TTC549 (cell line): Measurements from ENCODE around the gene PAXIP1.

ENCODE experiments used
- FAIRE-seq: peaks from 2 replicates; lab custom pipeline; 2012; peaks lifted over from hg19 to GRCh38; lab: Jason Lieb, UNC

PAXIP1 gene

DNA sequence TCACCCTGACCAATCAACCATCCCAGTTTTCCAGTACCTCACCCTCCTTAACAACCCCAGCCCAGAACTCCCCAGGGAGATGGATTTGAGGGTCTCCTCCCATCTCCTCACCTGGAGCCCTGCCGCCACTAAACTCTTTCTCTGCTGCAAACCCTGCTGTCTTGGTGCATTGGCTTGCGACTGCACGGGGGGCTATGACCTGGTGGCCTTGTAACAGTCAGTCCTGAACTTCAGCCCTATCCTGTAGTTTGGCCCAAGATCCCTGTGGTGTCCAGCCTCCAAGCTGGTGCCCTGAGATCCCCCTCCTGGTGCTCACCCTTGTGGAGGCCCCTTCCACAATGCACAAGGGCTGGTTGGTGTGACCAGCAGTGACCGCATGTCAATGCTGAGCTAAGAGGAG lies 91.9 kb downstream of the PAXIP1 start:
- FAIRE-seq, result no peak

DNA sequence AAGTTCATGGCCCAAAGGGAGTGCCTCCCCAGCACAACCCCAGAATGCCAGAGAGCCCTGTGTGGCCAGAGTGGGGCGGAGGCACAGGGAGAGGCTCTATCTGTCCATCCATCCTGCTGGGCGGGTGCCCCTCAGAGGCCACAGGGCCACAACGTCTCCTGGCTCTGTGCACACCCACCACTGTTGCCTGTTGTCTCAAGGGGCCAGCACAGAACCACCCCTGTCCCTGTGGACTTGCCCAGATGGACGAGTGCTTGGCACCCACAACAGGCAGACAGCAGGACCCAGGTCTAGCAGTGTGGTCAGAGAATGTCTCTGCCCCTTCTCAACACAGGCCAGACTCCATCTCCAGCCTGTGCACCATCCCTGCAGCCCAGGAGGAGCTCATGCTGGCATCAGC lies 92.8 kb downstream of the PAXIP1 start:
- FAIRE-seq, result no peak

DNA sequence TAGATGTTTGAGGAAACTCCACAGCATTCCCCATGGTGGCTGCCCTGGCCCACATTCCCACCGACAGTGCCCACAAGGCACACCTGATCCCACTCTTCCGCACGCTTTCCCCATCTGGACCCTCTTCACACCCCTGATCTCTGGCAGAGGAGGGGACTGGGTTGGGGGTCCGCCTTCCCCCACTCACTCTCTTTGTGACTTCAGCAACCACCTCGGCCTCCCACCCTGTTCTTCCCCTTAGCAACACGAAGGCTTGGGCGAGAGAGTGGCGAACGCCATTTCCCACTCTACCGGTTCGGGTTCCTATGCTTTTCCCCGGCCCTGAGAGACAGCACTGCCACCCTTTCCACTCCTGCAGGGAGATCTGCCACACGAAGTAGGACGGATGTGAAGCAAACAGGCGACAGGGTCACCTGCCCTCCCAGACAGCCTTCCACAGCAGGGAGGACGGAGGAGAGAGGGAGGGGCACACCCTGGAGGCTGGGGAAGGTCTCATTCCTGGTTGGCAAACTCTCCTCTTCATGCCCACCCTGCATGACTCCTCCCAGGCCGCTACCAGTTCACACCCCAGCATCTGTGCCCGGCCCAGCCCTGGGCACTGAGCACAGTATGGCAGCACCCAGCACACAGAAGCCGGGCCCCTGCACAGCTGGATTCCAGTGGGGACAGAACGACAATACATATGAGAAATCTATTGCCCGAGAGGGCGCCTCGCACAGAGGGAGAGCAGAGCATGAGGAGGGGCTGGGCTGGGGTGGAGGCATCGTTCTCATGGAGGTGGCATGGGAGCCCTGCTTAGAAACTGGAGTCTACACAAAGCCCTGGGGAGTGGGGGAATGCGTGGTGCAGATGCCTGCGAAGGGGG lies 93.5 kb downstream of the PAXIP1 start:
- FAIRE-seq, result no peak

DNA sequence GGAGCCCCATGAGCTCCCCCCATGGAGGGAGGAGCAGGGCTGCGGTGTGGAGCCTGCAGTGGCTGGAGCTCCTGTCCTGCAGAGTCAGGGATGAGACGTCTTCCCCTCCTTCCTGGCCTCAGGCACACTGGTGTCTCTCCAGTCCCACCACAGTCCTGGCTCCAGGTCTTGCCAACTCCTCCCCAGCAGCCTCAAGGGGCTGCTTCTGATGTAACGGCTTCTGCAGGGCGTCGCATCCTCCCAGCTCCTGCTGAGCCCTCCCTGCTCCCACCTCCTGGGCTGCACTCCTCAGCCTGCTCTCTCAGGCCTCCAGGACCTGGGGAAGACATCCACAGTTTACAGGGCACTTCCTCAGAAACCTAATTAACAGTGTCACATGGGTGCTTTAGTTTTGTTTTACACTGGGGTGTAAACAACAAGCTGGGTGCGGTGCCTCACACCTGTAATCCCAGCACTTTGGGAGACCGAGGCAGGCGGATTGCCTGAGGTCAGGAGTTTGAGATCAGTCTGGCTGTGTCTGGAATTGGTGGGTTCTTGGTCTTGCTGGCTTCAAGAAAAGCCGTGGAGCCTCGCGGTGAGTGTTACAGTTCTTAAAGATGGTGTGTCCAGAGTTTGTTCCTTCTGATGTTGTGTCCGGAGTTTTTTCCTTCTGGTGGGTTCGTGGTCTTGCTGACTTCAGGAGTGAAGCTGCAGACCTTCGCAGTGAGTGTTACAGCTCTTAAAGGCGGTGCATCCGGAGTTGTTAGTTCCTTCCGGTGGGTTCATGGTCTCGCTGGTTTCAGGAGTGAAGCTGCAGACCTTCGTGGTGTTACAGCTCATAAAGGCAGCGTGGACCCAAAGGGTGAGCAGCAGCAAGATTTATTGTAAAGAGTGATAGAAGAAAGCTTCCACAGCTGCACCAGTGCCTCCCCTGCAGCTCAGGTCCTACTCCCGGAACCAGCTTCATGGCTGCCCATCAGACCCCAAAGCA lies 95.0 kb downstream of the PAXIP1 start:
- no peak for FAIRE-seq

DNA sequence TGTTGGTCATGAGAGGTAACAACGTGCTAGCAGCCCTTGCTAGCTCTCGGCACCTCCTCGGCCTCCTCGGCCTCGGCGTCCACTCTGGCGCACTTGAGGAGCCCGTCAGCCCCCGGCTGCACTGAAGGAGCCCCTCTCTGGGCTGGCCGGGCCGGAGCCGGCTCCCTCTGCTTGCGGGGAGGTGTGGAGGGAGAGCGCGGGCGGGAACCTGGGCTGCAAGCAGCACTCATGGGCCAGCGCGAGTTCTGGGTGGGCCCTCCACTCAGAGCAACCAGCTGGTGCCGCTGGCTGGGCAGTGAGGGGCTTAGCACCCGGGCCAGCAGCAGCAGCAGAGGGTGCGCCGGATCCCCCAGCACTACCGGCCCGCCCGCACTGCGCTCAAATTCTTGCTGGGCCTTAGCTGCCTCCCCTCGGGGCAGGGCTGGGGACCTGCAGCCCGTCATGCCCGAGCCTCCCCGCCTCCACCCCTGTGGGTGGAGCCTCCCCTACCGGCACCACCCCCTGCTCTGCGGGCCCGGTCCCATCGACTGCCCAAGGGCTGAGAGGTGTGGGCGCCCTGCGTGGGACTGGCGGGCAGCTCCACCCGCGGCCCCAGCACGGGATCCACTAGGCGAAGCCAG lies 96.1 kb downstream of the PAXIP1 start:
- no peak for FAIRE-seq

DNA sequence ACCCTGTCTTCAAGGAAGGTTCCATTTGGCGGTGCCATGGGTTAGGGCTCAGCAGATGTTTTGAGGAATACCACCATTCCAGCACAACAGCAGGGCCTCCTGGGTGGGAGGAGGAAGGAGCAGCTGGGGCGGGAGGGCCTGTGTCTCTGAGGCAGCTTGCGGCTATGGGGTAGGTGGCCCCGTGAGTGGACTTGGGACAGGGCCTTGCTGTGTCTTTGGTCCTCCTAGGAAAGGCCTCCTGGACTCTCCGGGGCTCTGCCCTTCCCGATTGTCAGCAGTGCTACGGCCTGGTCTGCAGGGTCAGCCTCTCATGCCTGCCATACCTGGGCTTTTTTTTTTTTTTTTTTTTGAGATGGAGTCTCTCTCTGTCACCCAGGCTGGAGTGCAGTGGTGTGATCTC lies 96.7 kb downstream of the PAXIP1 start:
- FAIRE-seq, result no peak

DNA sequence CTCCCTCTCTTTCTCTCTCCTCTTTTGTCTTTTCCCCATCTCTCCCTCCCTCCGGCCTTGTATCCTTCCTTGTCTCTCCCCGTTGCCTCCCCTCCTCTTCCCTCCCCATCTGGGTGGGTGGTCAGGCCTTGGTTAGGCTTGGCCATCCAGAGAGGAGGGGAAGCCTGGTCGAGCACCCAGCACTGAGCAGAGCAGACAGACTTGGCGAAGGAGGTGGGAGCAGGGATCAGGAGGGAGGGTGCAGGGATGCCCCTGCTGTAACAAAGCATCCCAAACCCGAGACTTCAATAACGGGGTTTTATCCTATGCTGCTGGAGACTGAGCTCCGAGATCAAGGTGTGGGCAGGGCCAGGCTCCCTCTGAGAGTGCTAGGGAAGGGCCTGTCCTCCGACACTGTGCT lies 97.3 kb downstream of the PAXIP1 start:
- FAIRE-seq, result no peak

DNA sequence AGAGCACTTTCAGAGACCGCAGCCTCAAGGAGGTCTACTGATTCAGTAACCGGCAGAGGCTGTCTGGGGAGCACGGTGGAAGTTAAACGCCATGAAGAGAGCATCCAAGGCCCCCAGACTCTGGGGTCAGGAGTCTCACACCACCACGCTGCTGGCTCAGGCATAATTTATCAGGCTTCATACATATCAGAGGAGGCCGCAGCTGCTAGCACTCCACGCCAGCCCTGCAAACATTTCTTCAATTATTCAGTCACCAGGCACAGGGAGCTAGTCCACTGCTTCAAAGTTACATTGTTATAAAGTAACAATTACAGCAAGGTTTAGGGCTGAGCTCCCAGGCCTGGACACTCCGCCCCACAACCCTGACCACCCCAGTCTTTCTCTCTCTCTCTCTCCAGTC lies 97.8 kb downstream of the PAXIP1 start:
- FAIRE-seq, result no peak

DNA sequence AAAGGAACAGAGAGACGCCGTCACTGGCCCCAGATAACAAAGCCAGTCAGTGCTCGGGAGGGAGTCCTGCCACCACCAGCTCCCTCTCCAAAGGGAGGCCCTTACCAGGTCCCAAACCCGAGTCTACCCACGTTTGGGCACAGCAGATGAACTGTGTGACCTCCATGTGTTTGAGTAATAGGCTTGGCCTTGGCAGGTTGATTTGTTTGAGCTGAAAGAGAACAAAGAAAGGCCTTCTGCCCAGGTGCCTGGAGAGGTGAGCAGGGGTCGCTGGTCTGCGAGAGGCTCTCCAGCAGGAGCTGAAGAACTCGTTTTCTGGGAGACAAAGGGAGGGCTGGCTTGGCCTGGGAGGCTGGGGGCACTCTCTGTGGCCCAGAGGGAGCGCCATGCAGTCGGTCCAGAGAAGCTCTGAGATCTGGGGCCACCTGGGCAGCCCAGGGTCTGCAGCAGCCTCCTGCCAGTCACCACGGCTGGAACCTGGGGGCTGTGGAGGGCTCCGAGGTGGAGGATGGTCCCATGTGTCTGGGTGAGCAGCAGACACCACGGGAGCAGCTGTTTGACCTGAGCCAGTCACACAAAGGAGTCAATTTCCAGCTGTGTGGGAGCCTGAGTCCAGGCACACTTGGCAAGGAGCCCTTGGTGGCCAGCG lies 99.7 kb downstream of the PAXIP1 start:
- FAIRE-seq, result no peak

DNA sequence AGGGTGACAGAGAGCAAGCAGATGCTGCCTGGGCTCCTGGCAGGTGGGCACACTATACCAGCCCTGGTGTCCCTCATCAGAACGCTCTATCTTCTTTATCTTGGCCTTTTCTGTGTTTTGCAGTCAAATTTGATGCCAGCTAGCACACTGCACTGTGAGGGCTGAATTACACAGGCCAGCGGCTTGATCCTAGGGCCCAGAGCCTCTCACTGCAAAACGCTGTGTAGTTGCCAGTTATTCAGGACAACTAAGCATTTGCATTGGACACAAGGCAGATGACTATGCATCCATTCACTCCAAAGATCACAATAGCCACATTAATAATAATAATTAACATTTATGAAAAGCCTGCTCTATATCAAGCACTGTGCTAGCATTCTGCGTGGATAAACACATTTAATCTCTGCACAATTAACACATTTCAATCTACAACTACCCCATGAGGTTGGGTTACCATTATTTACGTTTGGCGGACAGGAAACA lies 100.3 kb downstream of the PAXIP1 start:
- FAIRE-seq, result no peak

DNA sequence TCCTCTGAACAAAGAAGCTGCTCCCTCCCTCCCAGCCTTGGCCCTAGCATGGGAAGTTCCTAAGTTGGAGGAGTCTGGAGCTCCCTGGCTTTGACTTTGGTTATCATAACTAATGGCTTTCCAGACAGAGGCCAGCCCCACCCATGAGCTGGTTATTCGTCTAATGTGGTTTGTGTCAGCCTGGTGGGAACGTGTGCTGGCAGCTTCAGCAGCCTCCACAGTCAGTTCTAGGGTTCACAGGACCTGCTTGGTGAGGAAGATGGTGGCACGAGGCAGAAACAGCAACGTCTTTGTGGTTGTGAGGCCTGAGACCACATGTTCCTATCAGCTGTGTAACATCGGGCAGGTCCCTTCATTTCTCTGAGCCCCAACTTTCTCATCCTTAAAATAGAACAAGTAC lies 103.1 kb downstream of the PAXIP1 start:
- FAIRE-seq, result no peak

DNA sequence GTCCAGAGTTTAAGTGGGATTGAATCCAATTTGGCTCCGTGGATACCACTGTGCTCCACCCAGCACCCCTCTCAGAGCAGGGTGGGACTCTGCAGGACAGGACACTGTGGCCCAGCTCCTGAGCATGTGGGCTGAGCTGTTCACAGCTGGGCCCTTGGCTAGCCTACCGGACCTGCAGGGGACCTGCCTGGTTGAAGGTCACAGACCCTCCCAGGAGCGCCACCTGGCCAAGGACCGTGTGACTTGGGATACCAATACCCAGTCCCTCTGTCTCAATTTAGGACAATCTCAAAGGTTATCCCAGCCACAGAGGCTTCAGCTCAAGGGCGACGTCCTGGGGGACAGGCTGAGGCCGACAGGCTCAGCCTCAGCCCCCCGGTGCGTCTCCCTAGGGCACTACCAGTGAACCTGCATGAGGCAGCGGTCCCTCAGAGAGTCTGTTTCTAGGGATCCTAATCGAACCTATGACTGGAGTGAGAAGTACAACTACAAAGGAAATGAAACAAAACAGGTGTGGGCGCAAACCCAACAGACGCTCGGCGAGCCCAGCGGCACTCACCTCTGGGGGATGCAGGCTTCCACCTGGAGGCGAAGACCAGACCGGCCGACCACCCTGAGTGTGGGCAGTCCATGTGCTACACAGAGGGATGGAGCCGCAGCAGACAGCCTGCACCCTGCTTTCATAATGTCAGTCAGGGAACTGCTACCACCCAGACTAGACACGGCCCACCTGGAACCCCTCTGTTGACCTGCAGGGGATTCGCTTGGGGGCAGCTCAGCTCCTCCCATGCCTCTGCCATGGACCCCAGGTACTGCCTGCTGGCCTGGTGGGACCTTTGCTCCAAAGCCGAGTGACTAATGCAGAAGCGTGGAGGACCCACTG lies 103.7 kb downstream of the PAXIP1 start:
- no peak for FAIRE-seq

DNA sequence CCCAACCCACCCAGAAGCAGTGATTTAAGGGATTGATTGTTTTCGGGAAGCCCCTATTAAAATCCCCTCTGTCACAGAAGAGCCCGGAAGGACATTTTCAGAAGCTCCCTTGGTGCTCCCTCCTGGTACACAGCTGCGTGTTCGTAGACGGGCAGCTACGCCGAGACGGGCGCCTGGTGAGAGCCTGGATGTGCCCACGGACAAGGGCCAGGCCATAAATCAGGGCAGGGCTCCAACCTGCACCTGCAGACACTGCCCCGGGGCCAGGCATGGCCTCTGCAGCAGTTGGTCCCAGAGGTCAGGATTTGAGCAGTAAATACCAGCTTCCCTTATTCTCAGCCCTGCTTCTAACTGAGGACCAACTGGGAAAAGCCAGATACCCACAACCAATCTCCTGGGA lies 106.8 kb downstream of the PAXIP1 start:
- no peak for FAIRE-seq
